Skeletal muscle tissue (tissue), 4 donors: ENCODE measurements around the gene UTP25. TPM values are rescaled to one million over a fixed set of nuclear protein-coding genes. Genes with fewer than 3 reads are reported as not detected.
"Not testable (repeated sequence)": the region's sequence is repeated elsewhere in the genome, so short reads cannot be mapped to it uniquely, and the experiment has no call there.

Source experiments
- H3K27ac ChIP-seq: one replicate; pipeline ENCODE4 v1.7.0; 2013; ENCODE audit warnings: mild to moderate bottlenecking, low read depth, low read length, inconsistent platforms
- H3K27me3 ChIP-seq, 3 donors: one replicate each; pipeline ENCODE4 v1.7.0; 2013; ENCODE audit warnings: low read length in 3 of 3; ENCODE audit not compliant: control insufficient read depth in 3 of 3, insufficient read depth in 3 of 3
- H3K36me3 ChIP-seq, 3 donors: one replicate each; pipeline ENCODE4 v1.7.0; 2013; ENCODE audit warnings: low read length in 3 of 3; ENCODE audit not compliant: control insufficient read depth in 3 of 3, insufficient read depth in 3 of 3
- H3K4me1 ChIP-seq, 3 donors: one replicate each; pipeline ENCODE4 v1.7.0; 2013; ENCODE audit warnings: low read length in 3 of 3, mild to moderate bottlenecking in 3 of 3; ENCODE audit not compliant: control insufficient read depth in 3 of 3, insufficient read depth in 3 of 3
- H3K4me3 ChIP-seq, 3 donors: one replicate each; pipeline ENCODE4 v1.7.0; 2013; ENCODE audit warnings: low read length in 3 of 3
- H3K9ac ChIP-seq, 3 donors: one replicate each; pipeline ENCODE4 v1.7.0; 2013; ENCODE audit warnings: low read length in 3 of 3, mild to moderate bottlenecking in 3 of 3, moderate library complexity in 2 of 3, low read depth in 1 of 3
- H3K9me3 ChIP-seq, 3 donors: one replicate each; pipeline ENCODE4 v1.7.0; 2013; ENCODE audit warnings: low read length in 3 of 3; ENCODE audit not compliant: control insufficient read depth in 3 of 3
- total RNA-seq: library from RNA; depleted of rRNA; stranded (reverse); fragments of >200 nt; gene quantifications from one replicate; pipeline ENCODE4 v1.2.3, GENCODE V29; 2014
- donor health status: Osteomylitis.

Gene UTP25
- total RNA-seq, 1 donor from 2014 or later = 4.7 TPM

DNA sequence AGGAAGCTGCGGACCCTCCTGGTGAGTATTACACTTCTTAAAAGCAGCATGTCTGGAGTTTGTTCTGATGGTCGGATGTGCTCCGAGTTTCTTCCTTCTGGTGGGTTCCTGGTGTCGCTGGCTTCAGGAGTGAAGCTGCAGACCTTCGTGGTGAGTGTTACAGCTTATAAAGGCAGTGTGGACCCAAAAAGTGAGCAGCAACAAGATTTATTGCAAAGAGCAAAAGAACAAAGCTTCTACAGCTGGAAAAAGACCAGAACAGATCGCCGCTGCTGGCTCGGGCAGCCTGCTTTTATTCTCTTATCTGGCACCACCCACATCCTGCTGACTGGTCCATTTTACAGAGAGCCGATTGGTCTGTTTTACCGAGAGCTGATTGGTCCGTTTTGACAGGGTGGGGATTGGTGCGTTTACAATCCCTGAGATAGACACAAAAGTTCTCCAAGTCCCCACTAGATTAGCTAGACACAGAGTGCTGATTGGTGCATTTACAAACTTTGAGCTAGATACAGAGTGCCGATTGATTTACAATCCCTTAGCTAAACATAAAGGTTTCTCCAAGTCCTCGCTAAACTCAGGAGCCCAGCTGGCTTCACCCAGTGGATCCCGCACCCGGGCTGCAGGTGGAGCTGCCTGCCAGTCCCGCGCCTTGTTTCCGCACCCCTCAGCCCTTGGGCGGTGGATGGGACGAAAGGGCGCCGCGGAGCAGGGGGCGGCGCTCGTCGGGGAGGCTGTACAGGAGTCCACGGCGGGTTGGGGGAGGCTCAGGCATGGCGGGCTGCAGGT, 60.7 kb downstream of the UTP25 start:
- not testable (repeated sequence) for H3K9ac ChIP-seq, H3K9me3 ChIP-seq, H3K27me3 ChIP-seq, H3K27ac ChIP-seq, H3K36me3 ChIP-seq, H3K4me1 ChIP-seq, H3K4me3 ChIP-seq

DNA sequence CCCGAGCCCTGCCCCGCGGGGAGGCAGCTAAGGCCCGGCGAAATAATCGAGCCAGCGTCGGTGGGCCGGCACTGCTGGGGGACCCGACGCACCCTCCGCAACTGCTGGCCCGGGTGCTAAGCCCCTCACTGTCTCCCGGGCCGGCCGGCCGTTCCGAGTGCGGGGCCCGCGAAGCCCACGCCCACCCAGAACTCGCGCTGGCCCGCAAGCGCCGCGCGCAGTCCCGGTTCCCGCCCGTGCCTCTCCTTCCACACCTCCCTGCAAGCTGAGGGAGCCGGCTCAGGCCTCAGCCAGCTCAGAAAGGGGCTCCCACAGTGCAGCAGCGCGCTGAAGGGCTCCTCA, 61.3 kb downstream of the UTP25 start:
- H3K4me1 ChIP-seq = no peaks in the 10 kb centered on the region
- H3K9ac ChIP-seq = no peak overlapping the region
- peaks cover 0 to 6% (median 2%) of the 10 kb centered on the region in 3 donors for H3K27me3 ChIP-seq
- peaks cover 0 to 5% (median 0%) of the 10 kb centered on the region in 3 donors for H3K9me3 ChIP-seq
- no peak overlapping the region for H3K27ac ChIP-seq
- H3K36me3 ChIP-seq = no peaks in the 10 kb centered on the region
- no peak overlapping the region for H3K4me3 ChIP-seq

DNA sequence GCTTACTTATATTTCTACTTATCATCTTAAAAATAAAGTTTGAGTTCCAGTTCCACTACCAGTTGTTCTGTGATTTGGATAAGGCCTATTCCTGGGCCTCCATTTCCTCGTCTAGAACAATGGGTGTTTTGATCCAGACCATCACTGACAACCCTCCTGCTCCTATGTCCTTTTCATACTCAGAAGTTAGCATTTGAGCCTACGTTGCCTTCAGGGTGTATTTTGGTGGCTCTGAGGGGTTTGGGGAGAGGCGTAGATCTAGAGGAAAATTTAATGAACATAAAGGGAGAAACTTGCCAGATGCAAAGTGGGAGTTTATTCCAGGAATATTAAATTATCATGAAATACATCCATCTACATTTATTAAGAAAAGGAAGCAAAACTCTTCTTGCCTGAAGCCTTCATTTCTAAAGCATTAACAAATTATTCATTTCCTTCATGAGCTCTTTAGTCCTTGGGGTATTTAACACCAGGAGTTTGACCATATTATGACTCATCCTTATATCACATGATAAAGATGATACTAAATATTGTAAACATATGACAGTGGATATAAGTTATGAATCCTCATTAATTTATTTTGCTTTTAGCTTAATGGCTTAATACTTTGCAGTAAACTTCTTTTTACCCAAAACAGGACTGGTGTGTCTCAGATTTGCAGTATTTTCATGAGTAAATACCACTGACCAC, 63.0 kb downstream of the UTP25 start:
- H3K27me3 ChIP-seq = peaks cover 0 to 6% (median 2%) of the 10 kb centered on the region in 3 donors
- H3K4me3 ChIP-seq = no peak overlapping the region
- no peak overlapping the region for H3K27ac ChIP-seq
- H3K36me3 ChIP-seq = no peaks in the 10 kb centered on the region
- H3K4me1 ChIP-seq = no peaks in the 10 kb centered on the region
- no peak overlapping the region for H3K9ac ChIP-seq
- peaks cover 0 to 5% (median 0%) of the 10 kb centered on the region in 3 donors for H3K9me3 ChIP-seq

DNA sequence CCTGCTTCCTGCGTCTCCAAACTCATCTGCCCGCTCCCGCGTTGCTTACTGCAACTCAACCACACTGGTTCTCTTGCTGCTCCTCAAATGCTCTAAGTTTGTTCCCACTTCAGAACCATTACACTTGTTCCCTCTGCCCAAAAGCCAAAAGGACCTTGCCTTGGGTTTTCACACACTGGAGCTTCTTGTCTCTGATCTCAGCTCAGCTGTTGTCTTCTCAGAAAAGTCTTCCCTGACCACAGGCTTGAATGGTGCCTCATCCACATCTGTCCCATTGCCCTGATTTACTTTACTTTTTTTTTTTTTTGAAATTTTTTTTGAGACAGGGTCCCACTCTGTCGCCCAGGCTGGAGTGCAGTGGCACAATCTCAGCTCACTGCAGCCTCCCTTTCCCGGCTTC, 66.0 kb downstream of the UTP25 start:
- H3K36me3 ChIP-seq = no peaks in the 10 kb centered on the region
- no peak overlapping the region for H3K27ac ChIP-seq
- no peaks in the 10 kb centered on the region for H3K27me3 ChIP-seq
- peaks cover 0 to 5% (median 0%) of the 10 kb centered on the region in 3 donors for H3K9me3 ChIP-seq
- H3K4me1 ChIP-seq = no peaks in the 10 kb centered on the region
- no peak overlapping the region for H3K9ac ChIP-seq
- no peak overlapping the region for H3K4me3 ChIP-seq

DNA sequence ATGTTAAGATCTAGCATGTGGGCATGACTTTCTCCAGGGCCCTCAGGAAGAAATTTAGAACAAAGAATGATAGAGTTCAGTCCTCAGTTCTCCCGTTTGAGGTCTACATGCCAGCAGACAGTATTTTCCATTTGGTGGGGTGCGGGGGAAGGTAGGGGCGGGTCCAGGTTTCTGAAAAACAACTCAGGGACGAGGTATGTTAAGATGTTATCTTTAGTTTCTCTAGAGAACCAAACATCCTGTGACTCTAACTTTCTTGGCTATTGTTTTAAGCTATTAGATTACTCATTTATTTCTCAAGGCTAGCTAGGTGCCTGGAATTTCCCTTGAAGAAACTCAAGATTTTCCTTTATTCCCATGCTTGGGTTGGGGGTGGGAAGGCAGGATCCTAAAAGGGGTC, 67.9 kb downstream of the UTP25 start:
- no peaks in the 10 kb centered on the region for H3K4me1 ChIP-seq
- no peak overlapping the region for H3K27ac ChIP-seq
- peaks cover 0 to 5% (median 0%) of the 10 kb centered on the region in 3 donors for H3K9me3 ChIP-seq
- no peaks in the 10 kb centered on the region for H3K36me3 ChIP-seq
- H3K4me3 ChIP-seq = no peak overlapping the region
- H3K9ac ChIP-seq = no peak overlapping the region
- no peaks in the 10 kb centered on the region for H3K27me3 ChIP-seq

DNA sequence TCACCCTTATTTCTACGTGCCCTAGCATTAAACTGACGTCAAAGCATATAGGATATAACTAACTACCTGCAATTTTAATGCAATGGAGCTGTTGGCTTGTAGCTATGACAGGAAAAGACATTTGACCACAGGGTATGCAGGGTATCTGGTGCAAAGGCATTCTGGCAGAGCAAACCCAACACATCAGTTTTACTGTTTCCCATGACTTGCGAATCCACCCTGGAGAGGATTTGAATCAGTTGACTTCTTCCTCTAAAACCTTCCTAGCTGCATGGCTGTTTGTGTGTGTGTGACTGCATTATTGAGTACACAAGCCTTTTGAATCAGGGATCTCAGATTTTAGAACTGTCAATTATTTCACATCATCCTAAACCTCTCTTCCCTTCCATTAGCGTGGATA, 68.6 kb downstream of the UTP25 start:
- H3K36me3 ChIP-seq = no peaks in the 10 kb centered on the region
- no peaks in the 10 kb centered on the region for H3K4me1 ChIP-seq
- no peaks in the 10 kb centered on the region for H3K27me3 ChIP-seq
- H3K9ac ChIP-seq = no peak overlapping the region
- H3K9me3 ChIP-seq = peaks cover 0 to 4% (median 0%) of the 10 kb centered on the region in 3 donors
- no peak overlapping the region for H3K27ac ChIP-seq
- H3K4me3 ChIP-seq = no peak overlapping the region

DNA sequence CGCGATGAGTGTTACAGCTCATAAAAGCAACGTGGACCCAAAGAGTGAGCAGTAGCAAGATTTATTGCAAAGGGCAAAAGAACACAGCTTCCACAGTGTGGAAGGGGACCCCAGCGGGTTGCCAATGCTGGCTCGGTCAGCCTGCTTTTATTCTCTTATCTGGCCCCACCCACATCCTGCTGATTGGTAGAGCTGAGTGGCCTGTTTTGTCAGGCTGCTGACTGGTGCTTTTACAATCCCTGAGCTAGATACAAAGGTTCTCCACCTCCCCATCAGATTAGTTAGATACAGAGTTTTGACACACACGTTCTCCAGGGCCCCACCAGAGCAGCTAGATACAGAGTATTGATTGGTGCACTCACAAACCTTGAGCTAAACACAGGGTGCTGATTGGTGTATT, 70.5 kb downstream of the UTP25 start:
- not testable (repeated sequence) for H3K4me3 ChIP-seq, H3K36me3 ChIP-seq, H3K4me1 ChIP-seq, H3K27ac ChIP-seq, H3K27me3 ChIP-seq, H3K9me3 ChIP-seq, H3K9ac ChIP-seq

DNA sequence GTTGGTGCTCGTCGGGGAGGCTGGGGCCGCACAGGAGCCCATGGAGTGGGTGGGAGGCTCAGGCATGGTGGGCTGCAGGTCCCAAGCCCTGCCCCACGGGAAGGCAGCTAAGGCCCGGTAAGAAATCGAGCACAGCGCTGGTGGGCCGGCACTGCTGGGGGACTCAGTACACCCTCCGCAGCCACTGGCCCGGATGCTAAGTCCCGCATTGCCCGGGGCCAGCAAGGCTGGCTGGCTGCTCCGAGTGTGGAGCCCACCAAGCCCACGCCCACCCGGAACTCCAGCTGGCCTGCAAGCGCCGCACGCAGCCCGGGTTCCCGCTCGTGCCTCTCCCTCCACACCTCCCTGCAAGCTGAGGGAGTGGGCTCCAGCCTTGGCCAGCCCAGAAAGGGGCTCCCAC, 71.1 kb downstream of the UTP25 start:
- not testable (repeated sequence) for H3K27me3 ChIP-seq, H3K9ac ChIP-seq, H3K36me3 ChIP-seq, H3K4me3 ChIP-seq, H3K27ac ChIP-seq, H3K4me1 ChIP-seq, H3K9me3 ChIP-seq

DNA sequence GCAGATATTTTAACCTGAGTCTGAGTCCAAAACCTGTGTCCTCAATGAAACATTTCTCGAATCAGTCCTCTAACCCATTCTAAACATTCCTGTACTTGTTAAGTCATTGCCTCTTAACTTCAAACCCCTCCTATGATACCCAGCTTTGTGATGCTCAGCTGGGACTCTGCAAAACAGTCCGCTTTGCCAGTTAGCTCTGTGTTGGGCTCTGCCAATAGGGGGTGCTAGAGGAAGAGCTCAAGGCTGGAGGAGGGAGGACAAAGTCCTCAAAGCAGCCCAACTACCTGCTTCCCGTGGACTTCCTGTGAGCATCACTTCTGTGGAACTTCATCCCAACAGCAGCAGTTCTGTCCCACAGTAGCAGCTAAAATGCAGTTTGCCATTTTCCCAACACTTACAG, 72.2 kb downstream of the UTP25 start:
- H3K9ac ChIP-seq = no peak overlapping the region
- no peaks in the 10 kb centered on the region for H3K36me3 ChIP-seq
- H3K27me3 ChIP-seq = no peaks in the 10 kb centered on the region
- no peak overlapping the region for H3K27ac ChIP-seq
- no peaks in the 10 kb centered on the region for H3K4me1 ChIP-seq
- H3K9me3 ChIP-seq = no peaks in the 10 kb centered on the region
- H3K4me3 ChIP-seq = no peak overlapping the region

DNA sequence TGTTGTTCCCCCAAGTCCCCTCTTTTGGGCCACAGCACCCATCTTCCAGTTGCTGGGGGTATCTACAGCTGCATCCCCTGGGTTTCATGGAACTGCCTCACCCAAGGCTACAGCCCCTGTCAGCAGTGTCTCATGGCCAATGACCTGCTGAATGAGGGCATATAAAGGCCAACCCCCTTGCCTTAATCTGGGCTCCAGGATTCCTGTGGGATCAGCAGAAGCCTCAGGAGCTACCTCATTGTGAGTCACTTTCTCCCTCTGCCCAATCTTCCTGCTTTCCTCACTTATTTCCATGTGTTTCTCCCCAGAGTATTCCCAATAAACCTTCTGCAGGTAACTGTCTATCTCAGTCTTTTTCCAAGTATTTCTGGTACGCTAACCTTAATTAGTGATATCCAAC, 73.0 kb downstream of the UTP25 start:
- H3K4me1 ChIP-seq = no peaks in the 10 kb centered on the region
- H3K27ac ChIP-seq = no peak overlapping the region
- H3K9ac ChIP-seq = no peak overlapping the region
- no peak overlapping the region for H3K4me3 ChIP-seq
- no peaks in the 10 kb centered on the region for H3K36me3 ChIP-seq
- H3K9me3 ChIP-seq = no peaks in the 10 kb centered on the region
- no peaks in the 10 kb centered on the region for H3K27me3 ChIP-seq
